Measurements from ENCODE around the gene TNFSF4.
"Not testable (repeated sequence)": the region's sequence is repeated elsewhere in the genome, so short reads cannot be mapped to it uniquely, and the experiment has no call there.

TNFSF4 gene, protein sequence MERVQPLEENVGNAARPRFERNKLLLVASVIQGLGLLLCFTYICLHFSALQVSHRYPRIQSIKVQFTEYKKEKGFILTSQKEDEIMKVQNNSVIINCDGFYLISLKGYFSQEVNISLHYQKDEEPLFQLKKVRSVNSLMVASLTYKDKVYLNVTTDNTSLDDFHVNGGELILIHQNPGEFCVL

GRCh38 chr1:173206816-173207568 is at the start of gene TNFSF4:
TSS of gene TNFSF4 (minus strand) at chr1:173207331. CDS start at chr1:173207176, 155 bp downstream.
- DNase-seq (ENCODE audit: low read depth) = no peak

GRCh38 chr1:173255214-173255813 is 48.2 kb upstream of the TNFSF4 start:
- no peak for DNase-seq (ENCODE audit: low read depth)

DNA sequence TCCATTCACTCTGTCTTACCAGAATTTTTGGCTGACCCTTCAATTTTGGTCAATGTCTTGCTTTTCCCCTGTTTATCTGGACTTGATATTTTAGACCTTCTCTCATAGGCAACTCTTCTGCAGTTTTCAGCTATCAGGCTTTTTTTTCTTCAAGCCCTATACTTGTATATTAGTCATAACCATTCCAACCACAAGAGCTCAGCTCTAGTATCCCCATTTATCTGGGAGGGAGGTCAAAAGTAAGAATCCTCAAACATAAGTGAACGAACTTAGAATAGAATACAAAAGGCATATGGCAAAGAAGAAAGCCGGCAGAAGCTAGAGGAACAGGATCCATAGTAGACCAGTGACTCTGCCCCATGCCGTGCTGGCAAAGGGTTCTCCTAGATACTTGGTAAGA is 45.9 kb upstream of the TNFSF4 start:
- DNase-seq (ENCODE audit: low read depth) = no peak

GRCh38 chr1:173249349-173249748 is 42.2 kb upstream of the TNFSF4 start:
- DNase-seq (ENCODE audit: low read depth) = no peak

GRCh38 chr1:173248247-173248940 is 41.3 kb upstream of the TNFSF4 start:
- DNase-seq (ENCODE audit: low read depth) = no peak

GRCh38 chr1:173245892-173246291 is 38.8 kb upstream of the TNFSF4 start:
- no peak for DNase-seq (ENCODE audit: low read depth)

- no peak for DNase-seq (ENCODE audit: low read depth)
Measured at GRCh38 chr1:173243300-173243699, 36.2 kb upstream of the TNFSF4 start.

DNA sequence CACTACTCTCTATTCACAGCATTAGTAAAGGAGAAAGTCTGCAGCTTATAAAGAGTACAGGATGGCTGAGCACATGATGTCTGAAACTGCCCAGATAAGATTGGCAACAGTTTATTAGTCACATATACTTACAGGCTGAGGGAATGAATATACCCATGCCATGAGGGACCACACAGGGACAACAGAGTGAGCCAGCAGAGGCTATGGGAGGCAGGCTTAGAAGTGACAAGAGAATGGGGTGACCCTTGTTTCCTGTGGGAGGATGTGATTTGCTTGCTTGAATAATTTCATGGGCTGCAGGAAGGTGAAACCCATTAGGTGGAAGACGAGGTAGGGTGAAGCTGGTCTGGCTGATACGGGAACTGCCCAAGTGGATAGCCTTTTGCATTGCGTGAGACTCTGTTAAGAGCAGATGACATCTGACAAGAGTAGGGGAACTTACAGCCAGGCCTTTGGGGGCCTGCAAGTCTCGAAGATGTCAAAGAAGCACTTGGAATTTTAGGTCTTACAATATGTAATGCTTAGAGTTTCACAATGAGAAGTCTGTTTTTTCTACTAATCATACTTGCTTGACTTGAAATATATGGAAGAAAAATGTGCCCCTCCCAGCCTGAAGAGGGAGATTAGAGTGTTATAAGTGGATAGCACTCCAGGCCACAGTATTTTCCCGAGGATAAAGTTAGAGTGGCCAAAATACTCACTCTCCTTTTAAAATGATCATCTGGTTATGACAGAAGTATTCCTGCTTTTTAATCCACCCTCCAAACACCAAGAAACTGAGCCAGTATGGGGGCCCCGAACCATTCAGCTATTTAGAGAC is 34.6 kb upstream of the TNFSF4 start:
- DNase-seq (ENCODE audit: low read depth) = no peak

- no peak for DNase-seq (ENCODE audit: low read depth)
Measured at GRCh38 chr1:173240609-173241008, 33.5 kb upstream of the TNFSF4 start.

- no peak for DNase-seq (ENCODE audit: low read depth)
Measured at GRCh38 chr1:173239058-173239457, 31.9 kb upstream of the TNFSF4 start.

DNA sequence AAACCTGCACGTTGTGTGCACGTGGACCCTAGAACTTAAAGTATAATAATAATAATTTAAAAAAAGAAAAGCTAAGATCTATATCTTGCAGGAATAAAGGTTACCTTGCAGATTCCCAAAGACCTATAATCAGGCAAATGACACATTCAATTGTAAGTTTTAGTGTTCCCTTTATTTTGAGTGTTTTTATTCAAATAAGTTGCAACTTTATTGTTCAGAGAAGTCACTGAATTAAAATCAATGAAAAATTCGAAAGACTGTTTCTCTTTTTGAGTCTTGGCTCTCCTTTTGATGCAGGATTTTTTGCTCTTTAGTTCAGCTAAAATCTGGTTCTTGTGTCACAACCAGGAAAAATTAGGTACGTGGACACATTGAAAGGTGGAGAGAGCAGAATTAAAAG is 27.8 kb upstream of the TNFSF4 start:
- no peak for DNase-seq (ENCODE audit: low read depth)

- not testable (repeated sequence) for DNase-seq (ENCODE audit: low read depth)
Measured at GRCh38 chr1:173234434-173234833, 27.3 kb upstream of the TNFSF4 start.

GRCh38 chr1:173229031-173229430 is 21.9 kb upstream of the TNFSF4 start:
- DNase-seq (ENCODE audit: low read depth) = not testable (repeated sequence)

- DNase-seq (ENCODE audit: low read depth) = no peak
Measured at GRCh38 chr1:173224949-173225348, 17.8 kb upstream of the TNFSF4 start.

DNA sequence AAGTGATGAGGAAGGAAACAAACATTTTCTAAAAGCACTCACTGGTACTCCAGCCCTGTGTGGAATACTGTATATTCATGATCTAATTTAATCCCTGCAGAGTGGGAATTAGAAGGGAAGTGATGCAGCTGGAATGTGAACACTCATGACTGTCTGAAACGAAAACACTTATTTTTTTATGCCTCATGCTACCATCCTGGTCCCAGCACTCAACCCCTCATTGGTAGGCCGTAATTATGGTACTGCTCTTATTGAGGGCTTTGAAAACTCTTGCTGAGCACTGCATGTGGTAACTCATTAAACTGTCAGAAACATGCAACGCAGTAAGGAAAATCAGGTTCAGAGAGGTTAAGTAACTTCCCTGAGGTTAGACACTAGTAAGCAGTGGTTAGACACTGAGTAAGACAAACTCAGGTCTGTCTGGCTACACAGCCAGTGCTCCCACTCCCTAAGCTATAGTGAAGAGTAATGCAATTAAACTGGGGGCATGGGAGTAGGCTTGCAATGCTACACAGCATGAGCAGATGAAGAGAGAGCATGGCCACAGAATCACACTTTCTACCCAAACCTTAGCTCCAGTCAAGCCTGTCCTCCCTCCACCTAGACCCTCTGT is 17.3 kb upstream of the TNFSF4 start:
- DNase-seq (ENCODE audit: low read depth) = no peak

- DNase-seq (ENCODE audit: low read depth) = no peak
Measured at GRCh38 chr1:173223031-173223380, 15.9 kb upstream of the TNFSF4 start.

GRCh38 chr1:173222149-173223030 is 15.3 kb upstream of the TNFSF4 start:
- DNase-seq (ENCODE audit: low read depth) = no peak

DNA sequence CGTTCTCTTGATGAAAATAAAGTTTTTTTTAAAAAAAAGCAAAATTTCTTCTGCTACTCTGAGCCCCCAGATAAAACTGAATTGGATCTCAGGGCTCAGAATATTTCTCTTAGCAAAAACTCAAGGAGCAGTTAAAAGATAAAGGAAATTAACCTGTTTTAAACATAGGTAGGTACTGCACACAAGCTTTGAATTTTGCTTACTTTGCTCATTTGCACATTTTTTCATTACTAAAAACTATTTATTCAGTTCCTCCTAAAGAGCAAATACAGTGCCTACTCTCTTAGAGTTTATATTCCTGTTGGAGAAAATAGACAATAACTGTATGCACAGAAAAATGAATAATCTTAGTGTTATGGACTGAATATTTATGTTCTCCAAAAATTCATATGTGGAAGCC is 13.0 kb upstream of the TNFSF4 start:
- DNase-seq (ENCODE audit: low read depth) = no peak

DNA sequence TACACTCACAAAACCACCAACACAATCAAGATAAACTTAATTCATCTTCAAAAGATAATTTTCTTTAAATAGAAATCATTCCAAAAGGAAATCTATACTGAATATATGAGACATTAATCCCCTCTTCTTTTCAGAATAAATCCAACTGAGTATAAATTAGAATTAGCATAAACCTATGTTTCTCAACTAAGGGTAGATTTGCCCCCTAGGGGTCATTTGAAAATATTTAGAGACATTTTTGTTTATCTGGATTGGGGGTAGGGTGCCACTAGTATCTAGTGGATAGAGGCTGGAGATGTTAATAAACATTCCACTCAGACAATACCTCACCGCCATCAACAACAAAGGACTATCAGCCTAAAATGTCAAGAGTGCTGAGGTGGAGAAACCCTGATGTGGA is 6.5 kb upstream of the TNFSF4 start:
- no peak for DNase-seq (ENCODE audit: low read depth)

- no peak for DNase-seq (ENCODE audit: low read depth)
Measured at GRCh38 chr1:173212952-173213491, 5.9 kb upstream of the TNFSF4 start.
